Stimulated activated naive CD8-positive, alpha-beta T cell treated with anti-CD3 and anti-CD28 coated beads, Interleukin-15, Interleukin-2, amounts not matched to agents 100 U/mL and 50 U/mL, for 24 hours (primary cell): ENCODE measurements around the gene STMND1.

ENCODE experiments used
- ATAC-seq: fragments of 150-1000 bp; cut with Tn5 transposase; one replicate; pipeline ENCODE4 v1.10.0; 2021
- DNase-seq: peaks from one replicate; pipeline ENCODE4 v3.0.0; 2021

STMND1 gene

DNA sequence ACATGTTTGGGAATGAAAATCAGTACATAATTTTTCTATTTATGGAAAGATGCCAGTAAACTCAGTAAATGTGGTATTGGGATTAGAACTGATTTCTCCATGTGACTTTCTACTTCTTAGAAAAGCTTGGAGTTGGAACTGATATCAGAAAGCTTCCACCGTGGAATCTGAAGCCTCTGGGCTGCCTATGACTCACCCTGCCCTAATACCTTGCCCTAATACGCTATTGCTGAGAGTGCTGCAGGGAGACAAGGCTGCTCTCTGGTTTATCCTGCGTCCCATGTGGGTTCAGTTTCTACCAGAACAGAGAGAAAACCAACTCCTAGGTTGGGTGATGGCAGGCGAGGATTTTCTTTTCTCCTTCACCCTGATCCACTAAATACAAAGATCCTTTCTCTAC, 3.3 kb upstream of the STMND1 start:
- no peak for DNase-seq

DNA sequence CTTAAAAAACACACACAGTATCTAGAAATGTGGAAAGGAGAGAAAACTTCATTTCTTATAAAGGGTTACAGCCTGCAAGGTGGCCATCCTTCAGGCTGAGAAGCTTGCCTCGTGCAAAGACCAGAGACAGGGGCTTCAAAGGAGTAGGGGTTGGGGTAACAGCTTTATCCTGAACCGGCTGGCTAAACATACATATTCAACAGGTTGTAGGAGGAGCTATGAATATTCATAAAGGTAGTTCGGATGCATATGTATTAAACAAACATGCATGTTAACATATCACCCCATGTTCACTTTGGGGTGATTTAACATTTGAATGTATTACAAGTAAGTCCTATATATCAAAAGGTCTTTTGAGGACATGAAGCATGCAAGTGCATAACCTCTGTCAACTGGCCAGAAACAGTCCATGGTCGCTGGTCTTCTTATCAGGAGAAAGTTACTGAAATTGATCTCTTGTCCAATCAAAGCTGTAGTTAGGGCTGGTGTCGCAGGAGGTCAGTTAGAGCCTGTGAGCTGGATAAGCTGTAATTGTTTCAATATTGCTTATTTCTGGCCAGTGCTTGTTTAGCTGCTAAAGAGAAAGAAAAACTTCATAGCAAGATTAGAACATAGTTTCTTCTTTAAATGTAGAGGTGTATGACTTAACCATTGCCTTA, 2.3 kb upstream of the STMND1 start:
- DNase-seq, result no peak
- ATAC-seq, result no peak

More for the DNA sequence above, 3.3 kb upstream of the STMND1 start:
- ATAC-seq, result no peak

DNA sequence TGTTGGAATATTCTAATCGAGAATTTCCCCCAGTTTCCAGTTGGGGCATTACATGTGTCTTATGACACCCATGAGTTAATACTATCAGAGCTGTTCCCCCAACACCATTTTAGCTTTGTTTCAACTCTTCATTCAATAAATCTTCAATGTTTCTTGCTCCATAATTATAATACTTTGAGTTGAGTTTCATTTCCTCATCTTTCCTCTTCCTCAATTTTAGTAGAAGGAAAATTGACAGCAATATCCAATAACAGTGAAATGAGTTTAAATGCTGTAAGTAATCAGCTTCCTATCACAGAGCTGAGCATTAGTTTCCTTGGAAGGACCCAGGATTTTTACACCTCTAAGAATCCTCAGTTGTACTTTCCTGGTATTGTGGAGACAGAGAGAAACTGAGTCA, 1.0 kb upstream of the STMND1 start:
- no peak for ATAC-seq
- DNase-seq, result no peak

DNA sequence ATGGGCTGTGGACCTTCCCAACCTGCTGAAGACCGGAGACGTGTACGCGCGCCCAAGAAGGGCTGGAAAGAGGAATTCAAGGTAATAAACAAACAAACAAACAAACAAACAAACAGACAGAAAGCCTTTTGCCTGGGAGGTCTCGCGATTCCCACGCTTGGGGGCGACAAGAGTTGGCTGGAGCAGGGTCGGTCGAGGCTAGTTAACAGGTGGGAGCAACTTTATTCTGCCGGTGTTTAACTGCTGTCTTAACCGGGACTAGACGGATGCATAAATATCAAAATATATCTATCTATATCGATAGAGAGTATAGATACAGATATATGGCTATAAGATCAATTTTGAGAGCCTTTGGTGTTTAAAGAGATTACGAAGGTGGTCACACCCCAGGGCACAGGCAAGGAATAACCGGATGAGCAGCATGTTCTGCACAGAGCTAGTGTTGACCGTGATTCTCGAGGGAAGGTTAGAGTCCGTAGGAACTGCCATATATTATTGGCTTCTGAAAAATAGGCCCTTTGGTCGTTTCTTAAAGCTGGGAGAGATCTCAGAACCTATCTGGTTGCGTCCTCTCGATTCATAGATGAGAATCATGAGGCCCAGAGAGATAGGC, 514 bp downstream of the STMND1 start:
- DNase-seq, result no peak
- ATAC-seq, result no peak

DNA sequence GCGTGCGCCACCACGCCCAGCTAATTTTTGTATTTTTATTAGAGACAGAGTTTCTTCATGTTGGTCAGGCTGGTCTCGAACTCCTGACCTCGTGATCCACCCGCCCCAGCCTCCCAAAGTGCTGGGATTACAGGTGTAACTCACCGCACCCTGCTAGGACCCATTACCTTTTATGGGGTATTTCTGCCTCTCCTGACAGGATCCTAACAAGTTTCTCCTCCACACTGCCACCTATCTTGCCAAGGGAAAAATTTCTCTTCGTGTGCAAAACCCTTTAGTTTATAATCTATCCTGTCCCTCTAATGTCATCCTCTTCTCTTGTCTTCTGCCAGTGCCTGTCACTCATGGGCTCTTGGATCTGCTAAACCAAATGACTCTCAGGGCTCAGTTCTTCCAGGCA, 1.9 kb downstream of the STMND1 start:
- ATAC-seq, result no peak
- DNase-seq, result no peak

DNA sequence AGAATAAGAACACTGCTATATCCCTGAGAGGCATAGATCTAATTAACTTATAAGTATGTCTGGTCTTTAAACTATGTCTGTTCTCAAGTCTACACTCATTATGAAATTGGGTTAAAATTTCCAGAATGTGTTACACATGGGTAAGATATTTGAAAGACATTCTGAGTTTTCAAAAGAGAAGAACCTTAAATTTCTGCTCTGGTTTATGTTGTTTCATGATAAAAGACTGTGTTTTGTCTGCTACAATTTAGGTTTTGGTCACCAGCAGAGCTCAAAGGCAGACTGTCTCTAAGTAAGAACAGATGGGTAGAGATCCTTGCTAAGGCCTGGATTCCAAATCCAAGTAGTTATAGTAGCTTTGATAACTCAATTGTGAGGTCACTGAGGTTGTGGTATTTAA, 6.0 kb downstream of the STMND1 start:
- no peak for DNase-seq
- no peak for ATAC-seq

DNA sequence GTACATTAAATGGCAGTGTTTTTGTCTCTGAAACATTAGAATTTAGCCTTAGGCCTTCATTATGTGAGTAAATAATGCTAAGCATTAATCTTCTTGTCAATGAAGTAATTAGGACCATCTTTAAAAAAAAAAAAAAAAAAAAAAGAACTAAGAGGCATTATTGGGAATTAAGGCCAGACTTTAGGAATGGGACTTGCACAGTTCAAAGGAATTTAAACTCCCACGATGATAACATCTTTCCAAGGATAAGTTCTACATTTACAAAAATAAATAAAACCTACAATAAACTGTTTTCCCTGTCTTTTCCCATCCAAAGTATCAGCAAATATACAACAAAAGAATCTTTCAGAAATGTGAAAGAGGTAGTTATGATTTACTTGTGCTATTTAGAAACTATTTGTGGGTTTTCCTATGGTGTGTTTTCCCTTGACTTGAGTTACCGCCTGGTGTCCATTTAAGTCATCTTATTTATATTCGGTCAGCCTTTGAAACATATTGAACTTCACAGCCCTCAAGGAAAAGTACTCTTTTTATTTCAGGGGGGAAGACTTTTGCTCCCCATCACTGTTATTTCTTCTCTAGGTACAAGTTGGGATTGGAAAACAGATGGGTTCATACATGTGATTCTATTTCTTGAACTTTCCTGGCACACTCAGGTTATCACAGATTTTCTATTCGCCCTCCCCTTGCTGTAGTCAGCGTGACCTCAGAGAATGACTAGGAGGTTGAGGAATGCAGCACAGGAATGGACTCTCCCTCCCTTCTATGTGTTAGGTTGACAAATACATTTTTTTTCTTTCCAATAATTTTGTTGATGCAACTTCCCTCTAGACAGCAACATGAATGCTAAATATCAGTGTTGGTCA, 13.6 kb downstream of the STMND1 start:
- DNase-seq (no peak), ATAC-seq (no peak)

DNA sequence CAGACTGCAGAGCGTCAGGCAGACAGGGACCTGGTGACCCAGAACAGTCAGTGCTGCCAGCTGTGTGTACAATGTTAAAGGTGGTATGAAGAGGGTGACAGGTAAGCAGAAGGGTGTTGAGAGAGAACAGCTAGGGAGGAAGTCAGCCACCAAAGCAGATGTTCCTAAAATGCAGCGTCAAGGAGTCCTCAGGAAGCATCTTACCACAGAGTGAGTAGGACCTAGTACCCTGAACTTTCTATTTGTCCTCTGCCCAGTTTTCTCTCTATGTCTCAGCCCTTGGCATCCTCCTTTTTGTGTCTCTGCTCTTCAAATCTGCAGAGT, 14.2 kb downstream of the STMND1 start:
- DNase-seq, result no peak
- ATAC-seq, result no peak

DNA sequence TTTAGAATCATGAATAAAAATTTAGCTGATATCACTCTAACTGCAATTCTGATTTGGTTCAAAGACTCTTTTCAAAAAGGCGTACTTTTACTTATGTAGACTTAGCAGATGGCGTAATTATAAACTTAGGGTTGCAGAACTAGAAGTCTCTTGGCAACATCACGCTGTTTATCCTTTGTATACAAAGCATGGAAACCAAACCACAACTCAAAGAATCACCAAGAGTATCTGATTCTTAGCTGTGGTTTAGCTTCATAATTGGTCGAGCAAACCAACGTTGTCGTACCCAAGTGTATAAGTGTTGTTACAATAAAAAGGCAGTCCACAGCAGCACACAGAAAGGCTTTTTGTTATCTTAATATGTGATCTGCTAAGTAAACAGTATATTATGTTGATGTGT, 18.2 kb downstream of the STMND1 start:
- no peak for DNase-seq
- ATAC-seq, result no peak

DNA sequence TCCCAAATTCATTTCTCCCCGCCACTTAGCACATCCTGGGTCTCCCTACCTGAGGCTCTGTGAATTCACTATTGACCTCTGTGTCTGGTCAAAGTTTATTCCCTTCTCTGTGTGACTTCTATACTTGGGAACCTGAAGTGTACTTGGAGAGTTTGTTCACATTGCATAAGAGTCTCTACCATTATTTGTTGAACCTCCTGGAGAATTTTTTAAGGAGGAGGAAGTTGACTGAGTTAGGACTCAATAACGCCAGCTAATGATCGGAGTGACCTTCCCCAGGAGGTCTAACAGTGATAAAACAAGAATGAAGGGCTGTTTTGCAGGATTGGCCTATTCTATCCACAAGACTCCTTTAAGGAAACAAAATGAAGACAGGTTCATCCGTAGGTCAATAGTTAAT, 23.6 kb downstream of the STMND1 start:
- DNase-seq (no peak), ATAC-seq (no peak)

DNA sequence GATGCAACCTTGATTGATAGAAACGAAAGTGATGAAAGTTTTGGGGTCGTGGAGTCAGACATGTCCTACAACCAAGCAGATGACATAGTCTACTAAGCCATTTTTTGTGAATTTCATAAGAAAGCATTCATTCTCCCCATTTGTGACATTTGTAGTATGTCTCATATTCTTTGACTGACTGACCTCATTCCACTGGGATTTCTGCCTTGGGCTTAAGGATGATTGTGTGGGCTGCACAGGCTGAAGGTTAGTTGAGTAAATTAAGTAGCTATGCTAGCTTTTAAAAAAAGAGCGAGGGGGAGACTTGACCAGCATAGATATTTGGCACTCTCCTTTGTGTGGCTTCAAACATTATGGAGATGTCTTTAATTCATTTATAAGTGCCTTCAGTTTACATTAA, 28.9 kb downstream of the STMND1 start:
- DNase-seq, result no peak
- no peak for ATAC-seq

DNA sequence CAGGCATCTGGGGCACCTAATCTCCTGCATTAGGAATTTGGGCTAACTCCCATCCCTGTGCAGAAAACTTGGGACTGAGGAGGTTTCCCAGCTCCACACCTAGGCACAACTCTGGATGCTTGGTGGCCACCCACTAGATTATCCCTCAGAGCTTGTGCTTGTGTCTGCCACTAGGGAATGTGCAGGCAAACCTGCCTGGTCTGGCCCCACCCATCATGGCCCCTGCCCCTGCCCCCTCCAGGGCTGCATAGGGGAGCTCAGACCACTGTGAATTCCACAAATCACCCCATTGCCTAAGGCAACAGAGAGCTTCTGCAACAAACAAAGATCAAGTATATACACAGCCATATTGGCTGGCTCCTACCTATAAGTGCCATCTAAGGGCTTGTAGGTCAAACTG, 31.1 kb downstream of the STMND1 start:
- no peak for ATAC-seq
- no peak for DNase-seq

DNA sequence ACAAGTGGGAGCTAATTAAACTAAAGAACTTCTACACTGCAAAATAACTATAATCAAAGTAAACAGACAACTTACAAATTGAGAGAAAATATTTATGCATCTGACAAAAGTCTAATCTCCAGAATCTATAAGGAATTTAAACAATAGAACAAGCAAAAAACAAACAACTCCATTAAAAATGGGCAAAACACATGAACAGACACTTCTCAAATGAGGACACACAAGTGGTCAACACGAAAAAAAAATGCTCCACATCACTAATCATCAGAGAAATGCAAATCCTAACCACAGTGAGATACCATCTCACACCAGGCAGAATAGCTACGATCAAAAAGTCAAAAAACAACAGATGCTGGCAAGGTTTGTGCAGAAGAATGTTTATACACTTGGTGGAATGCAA, 36.2 kb downstream of the STMND1 start:
- no peak for DNase-seq
- ATAC-seq, result no peak

DNA sequence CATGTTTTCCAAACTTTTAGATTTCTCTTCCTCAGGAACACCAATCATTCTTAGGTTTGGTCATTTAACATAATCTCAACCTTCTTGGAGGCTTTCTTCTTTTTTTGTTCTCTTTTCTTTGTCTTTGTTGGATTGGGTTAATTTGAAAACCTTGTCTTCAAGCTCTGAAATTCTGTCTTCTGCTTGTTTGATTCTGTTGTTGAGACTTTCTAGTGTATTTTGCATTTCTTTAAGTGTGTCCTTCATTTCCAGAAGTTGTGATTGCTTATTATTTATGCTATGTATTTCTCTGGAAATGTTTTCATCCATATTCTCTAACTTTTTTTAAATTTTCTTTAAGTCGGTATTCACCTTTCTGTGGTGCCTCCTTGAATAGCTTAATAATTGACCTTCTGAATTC, 42.2 kb downstream of the STMND1 start:
- ATAC-seq (no peak), DNase-seq (no peak)

DNA sequence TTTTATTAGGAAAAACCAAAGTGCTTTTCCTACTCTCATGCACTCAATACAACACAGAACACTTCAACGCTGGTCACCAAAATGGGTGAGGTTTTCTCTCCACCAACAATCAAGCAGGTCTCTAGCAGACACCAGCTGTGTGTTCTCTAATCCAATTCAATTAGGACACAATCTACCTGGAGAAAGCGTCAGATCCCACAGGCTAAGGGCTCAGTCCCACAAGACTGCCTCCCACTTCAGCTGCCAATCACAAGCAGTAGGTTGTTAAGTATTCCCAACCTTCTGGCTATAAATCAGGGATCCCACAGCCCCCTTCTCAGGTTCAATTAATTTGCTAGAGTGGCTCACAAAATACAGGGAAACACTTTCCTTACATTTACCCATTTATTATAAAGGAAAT, 47.7 kb downstream of the STMND1 start:
- DNase-seq (no peak), ATAC-seq (no peak)

DNA sequence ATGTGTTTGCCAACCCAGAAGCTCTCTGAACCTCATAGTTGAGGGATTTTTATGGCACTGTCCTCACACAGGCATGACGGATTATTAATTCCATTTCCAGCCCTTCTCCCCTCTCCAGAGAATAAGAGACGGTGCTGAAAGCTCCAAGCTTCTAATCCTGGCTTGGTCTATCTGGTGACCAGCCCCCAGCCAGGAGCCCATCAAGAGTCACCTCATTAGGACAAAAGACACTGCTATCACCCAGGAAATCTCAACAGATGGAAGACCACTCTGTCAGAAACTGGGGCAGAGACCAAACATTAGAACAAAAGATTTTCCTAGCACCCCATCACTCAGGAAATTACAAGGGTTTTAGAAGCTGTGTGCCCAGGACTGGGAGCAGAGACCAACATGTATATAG, 48.2 kb downstream of the STMND1 start:
- ATAC-seq (no peak), DNase-seq (no peak)

DNA sequence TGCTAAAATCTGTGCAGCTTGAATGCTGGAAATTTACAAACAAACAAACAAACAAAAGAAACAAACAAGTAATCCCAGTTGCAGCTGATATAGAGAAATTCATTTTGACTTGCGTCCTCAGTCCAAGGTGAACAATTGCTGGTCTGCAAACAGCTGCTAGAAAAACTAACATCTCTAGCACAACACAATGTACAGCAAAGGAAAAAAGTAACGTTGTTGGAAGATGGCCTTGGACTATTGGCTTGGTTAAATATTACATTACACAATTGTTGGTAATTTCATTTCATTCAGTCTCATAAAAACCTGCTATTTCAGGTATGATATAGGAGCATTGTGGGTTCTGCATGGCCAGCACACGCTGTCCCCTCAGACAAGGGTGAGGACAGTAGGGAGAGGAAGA, 50.0 kb downstream of the STMND1 start:
- no peak for DNase-seq
- no peak for ATAC-seq

DNA sequence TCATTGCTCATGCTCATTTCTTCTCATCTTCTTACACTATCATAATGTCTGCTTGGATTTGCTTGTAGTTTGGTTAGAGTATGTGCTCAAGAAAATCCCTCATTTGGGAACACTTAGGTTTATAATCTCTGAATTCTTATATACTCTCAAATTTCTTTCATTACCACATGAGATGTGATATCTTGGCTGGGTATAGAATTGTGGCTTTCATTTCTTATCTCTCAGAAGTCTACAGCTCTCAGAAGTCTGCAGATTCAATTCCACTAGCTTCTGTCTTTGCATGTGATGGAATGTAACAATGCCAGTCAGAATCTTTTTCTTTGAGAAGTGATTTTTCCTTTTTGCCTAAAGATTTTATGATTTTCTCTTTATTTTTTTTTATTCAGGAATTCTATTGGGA, 50.9 kb downstream of the STMND1 start:
- no peak for DNase-seq
- no peak for ATAC-seq

DNA sequence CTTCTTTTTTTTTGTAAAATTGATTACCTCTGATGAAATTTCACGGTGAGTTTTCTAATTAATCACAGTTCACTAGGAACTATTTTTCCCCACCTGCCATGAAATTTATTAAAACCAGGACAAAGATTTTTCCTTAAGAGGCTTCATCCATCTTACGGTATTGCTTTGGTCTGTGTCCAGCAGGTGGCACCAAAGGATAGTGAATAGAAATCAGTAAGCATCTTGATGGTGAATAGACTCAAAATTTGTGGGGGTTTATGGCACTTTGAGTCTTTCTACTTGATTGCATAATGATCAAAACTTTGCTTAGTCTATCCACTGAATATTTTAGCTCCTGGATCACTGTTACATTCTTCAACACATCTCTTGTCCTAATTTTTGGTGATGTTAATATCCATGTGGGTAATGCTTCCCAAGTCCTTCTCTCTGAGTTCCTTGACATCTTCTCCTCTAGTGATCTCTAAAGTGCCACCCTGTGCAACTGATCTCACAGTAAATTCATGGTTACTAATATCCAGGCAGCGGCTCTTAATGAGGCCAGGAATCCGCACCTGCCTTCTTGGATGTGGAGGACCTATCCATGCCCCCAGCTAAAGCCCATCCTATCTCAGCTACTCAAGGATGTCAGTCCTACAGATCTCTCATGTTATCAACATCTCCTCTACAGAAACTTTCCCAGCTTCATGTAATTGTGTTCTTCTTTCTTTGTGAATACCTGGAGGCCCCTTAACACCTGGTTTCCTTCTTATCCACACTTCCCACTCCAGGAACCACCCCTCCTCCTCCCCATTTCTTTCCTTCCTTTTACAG, 54.5 kb downstream of the STMND1 start:
- ATAC-seq, result no peak
- peak; percentile 63 for DNase-seq

DNA sequence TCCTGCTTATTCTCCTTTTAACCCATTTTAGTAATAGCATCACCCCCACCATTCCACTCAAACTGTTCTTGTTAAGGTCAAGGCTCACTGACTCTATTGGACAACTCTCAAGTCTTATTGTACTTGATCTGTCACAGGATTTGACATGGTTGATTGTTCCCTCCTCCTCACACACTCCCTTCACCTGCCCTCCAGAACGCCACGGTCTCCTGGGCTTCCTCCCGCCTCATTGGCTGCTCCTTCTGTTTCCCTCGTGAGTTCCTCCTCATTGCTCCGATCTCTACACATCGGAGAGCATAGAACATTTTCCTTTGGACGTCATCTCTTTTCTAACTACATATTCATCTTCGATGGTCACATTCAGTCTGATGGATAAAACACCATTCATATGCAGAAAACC, 55.1 kb downstream of the STMND1 start:
- DNase-seq, result no peak
- ATAC-seq, result no peak

DNA sequence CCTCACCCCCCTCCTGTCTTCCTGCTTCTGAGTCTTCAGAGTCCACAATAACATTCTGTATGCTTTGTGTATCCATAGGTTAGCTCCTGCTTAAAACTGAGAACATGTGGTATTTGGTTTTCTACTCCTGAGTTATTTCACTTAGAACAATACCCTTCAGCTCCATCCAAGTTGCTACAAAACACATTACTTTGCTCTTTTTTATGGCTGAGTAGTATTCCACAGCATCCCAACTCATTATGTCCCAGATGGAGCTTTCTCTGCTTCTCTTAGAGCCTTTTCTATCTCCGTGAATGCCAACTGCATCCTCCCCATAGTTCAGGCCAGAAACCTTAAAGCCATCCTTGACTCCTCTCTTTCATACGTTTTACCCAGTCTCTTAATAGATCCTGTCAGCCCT, 55.8 kb downstream of the STMND1 start:
- DNase-seq (no peak), ATAC-seq (no peak)

DNA sequence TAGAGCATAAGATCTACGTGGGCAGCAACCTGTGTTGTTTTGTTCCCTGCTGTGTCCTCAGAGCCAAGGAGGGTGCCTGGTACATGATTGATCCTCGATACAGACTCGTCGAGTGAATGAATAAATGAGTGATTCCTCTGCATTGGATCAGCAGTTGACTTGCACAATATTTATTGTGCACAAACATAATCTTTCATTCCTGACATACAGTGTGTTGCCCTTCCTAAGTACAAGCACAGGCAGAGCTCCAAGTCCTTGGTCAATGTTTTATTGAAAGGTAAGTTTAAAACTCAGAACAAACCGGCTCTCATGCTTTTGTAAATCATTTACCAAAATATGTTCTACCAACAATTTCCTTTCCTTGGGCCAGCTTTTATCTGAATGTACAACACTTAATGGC, 57.4 kb downstream of the STMND1 start:
- ATAC-seq (no peak), DNase-seq (no peak)

DNA sequence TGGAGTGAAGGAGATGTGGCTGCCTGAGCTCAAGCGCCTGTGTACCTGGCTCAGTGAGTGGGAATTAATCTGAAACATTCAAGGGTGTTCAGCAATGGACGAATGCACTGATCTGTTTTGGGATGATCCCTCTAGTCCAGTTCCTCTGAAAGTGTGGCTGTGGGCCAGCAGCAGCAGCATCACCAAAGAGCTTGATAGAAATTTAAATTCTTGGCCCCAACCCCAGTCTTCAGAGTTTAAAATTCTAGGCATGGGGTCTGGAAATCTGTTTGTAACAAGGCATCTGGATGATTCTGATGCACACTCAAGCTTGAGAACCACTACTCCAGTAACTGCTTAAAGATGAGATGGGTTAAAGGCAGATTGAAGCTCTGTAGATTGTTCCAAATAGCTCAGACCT, 59.2 kb downstream of the STMND1 start:
- DNase-seq, result no peak
- ATAC-seq, result no peak
